GM23338 (cell line): ENCODE results near the gene STRIT1. TPM values are rescaled to one million over a fixed set of nuclear protein-coding genes. Genes with fewer than 3 reads are reported as not detected.

Experiments
- ATAC-seq: fragments of 200-7000 bp; cut with Tn5 transposase; 3 replicates; pipeline ENCODE4 v1.9.1; 2020
- DNase-seq: peaks from one replicate; pipeline ENCODE4 v3.0.0-alpha.2; 2015; ENCODE audit warnings: low spot score
- H2AFZ ChIP-seq: fragments of 200-600 bp; sonication (generic); 2 replicates; pipeline ENCODE4 v1.8.0; 2016; ENCODE audit warnings: antibody characterized with exemption, mild to moderate bottlenecking, moderate library complexity
- H3F3A ChIP-seq: fragments of 200-600 bp; sonication (generic); replicated peaks from 2 replicates; pipeline ENCODE4 v1.8.0; 2017; ENCODE audit warnings: antibody characterized with exemption, mixed run types, low read depth
- H3K27ac ChIP-seq: fragments of 200-600 bp; sonication (generic); 2 replicates; pipeline ENCODE4 v1.6.1; 2016; ENCODE audit warnings: low read depth
- H3K27me3 ChIP-seq: fragments of 200-600 bp; sonication (generic); 2 replicates; pipeline ENCODE4 v1.8.0; 2016; ENCODE audit warnings: mild to moderate bottlenecking, mixed run types, moderate library complexity; ENCODE audit not compliant: insufficient read depth
- H3K36me3 ChIP-seq: fragments of 200-600 bp; sonication (generic); 2 replicates; pipeline ENCODE4 v1.8.0; 2016; ENCODE audit warnings: mild to moderate bottlenecking; ENCODE audit not compliant: insufficient read depth
- H3K4me1 ChIP-seq: fragments of 200-600 bp; sonication (generic); 2 replicates; pipeline ENCODE4 v1.8.0; 2016; ENCODE audit warnings: mild to moderate bottlenecking, moderate library complexity; ENCODE audit not compliant: insufficient read depth
- H3K4me2 ChIP-seq: fragments of 200-600 bp; sonication (generic); 2 replicates; pipeline ENCODE4 v1.7.1; 2017; ENCODE audit warnings: mixed run types
- H3K4me3 ChIP-seq: fragments of 200-600 bp; sonication (generic); 2 replicates; pipeline ENCODE4 v1.6.1; 2016; ENCODE audit warnings: mixed run types
- H3K79me2 ChIP-seq: fragments of 200-600 bp; sonication (generic); replicated peaks from 2 replicates; pipeline ENCODE4 v1.8.0; 2017; ENCODE audit warnings: mild to moderate bottlenecking; ENCODE audit not compliant: insufficient read depth
- H3K9me2 ChIP-seq: fragments of 200-600 bp; sonication (generic); 2 replicates; pipeline ENCODE4 v1.8.0; 2017; ENCODE audit not compliant: insufficient read depth
- H4K20me1 ChIP-seq: fragments of 200-600 bp; sonication (generic); replicated peaks from 2 replicates; pipeline ENCODE4 v1.8.0; 2017; ENCODE audit warnings: mild to moderate bottlenecking; ENCODE audit not compliant: insufficient read depth
- H3K27ac Mint-ChIP-seq: 2 replicates; pipeline ENCODE4 v1.8.0; 2020; ENCODE audit warnings: inconsistent platforms, mild to moderate bottlenecking, moderate library complexity, mixed read lengths
- H3K27me3 Mint-ChIP-seq: 3 replicates; pipeline ENCODE4 v1.8.0; 2022; ENCODE audit warnings: low read depth, mild to moderate bottlenecking, moderate library complexity, mixed read lengths, inconsistent platforms; ENCODE audit not compliant: insufficient read depth, poor library complexity
- H3K36me3 Mint-ChIP-seq: 3 replicates; pipeline ENCODE4 v1.8.0; 2021; ENCODE audit warnings: low read depth, mild to moderate bottlenecking, inconsistent platforms, moderate library complexity, mixed read lengths
- H3K4me1 Mint-ChIP-seq: 3 replicates; pipeline ENCODE4 v1.8.0; 2020; ENCODE audit warnings: mild to moderate bottlenecking, inconsistent platforms, mixed read lengths
- H3K4me3 Mint-ChIP-seq: 3 replicates; pipeline ENCODE4 v1.8.0; 2021; ENCODE audit warnings: moderate library complexity, mild to moderate bottlenecking, inconsistent platforms, mixed read lengths
- H3K9me3 Mint-ChIP-seq: 3 replicates; pipeline ENCODE4 v1.8.0; 2020; ENCODE audit warnings: moderate library complexity, mild to moderate bottlenecking, inconsistent platforms, mixed read lengths
- CREB1 ChIP-seq: fragments of 250-450 bp; sonication (Bioruptor Pico); IDR thresholded peaks from 2 replicates; pipeline ENCODE4 v1.5.0; 2020; ENCODE audit warnings: low read depth, mild to moderate bottlenecking, moderate library complexity
- EZH2 ChIP-seq: fragments of 200-600 bp; sonication (generic); IDR thresholded peaks from one replicate; pipeline ENCODE4 v1.8.0; 2017; ENCODE audit warnings: antibody characterized with exemption, mild to moderate bottlenecking, low read depth; ENCODE audit not compliant: unreplicated experiment
- EZH2phosphoT487 ChIP-seq: fragments of 200-600 bp; sonication (generic); IDR thresholded peaks from one replicate; pipeline ENCODE4 v1.8.1; 2018; ENCODE audit warnings: antibody characterized with exemption; ENCODE audit not compliant: unreplicated experiment
- NANOG ChIP-seq: IDR thresholded peaks from 2 replicates; pipeline ENCODE4 v1.6.1; 2016; ENCODE audit warnings: antibody characterized with exemption, borderline replicate concordance
- STAT1 ChIP-seq: IDR thresholded peaks from one replicate; pipeline ENCODE4 v1.6.1; 2016; ENCODE audit warnings: antibody characterized with exemption; ENCODE audit not compliant: unreplicated experiment
- ZNF114 ChIP-seq: fragments of 250-450 bp; sonication (Bioruptor Pico); IDR thresholded peaks from 2 replicates; pipeline ENCODE4 v1.5.0; 2020; ENCODE audit warnings: mild to moderate bottlenecking, moderate library complexity
- polyA plus RNA-seq: library from polyadenylated mRNA; unstranded; fragments of >200 nt; fragmentation: Nextera tagmentation; extraction: Ambion mirVana; gene quantifications from 2 replicates; pipeline ENCODE4 v1.2.1, GENCODE V29; 2016
- total RNA-seq: library from RNA; depleted of rRNA; stranded (reverse); fragments of >200 nt; shearing (Covaris generic); gene quantifications from 2 replicates; pipeline ENCODE4 v1.2.3, GENCODE V29; 2014
- TF ChIP-seq, protein P1 (sequence below), 2 experiments: fragments of 200-600 bp in 1 of 2; sonication (generic) in 1 of 2; conservative IDR thresholded peaks; 2 replicates each; pipeline versions ENCODE4 v1.5.1 to v1.6.1; 2016 to 2017; ENCODE audit warnings: antibody characterized with exemption in 2 of 2, low read depth in 2 of 2, mild to moderate bottlenecking in 2 of 2, moderate library complexity in 1 of 2
- TF ChIP-seq, protein P2 (sequence below): IDR thresholded peaks from one replicate; pipeline ENCODE4 v1.6.1; 2018; ENCODE audit warnings: antibody characterized with exemption; ENCODE audit not compliant: unreplicated experiment

Gene STRIT1
- total and polyA plus RNA-seq, 2 experiments from 2014 or later: 1.5 to 1.6 TPM

DNA sequence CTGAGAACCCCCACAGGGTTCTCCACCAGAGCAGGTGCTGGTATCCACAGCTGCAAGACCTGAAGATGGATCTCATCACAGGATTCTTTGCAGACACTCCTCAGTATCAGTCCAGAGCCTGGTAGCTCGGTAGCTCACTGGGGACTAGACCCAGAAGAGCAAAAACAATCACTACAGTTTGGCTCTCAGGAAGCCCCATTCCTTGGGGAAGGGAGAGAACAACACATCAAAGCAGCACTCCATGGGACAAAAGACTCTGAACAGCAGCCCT is 22.2 kb downstream of the STRIT1 start:
- Mint-ChIP-seq H3K9me3 (no peaks in the 10 kb centered on the region; the same call in 2 of the 3 replicates), H3K27ac (no peak overlapping the region), H3K36me3 (peaks cover 39% of the 10 kb centered on the region; the same call in 2 of the 3 replicates), H3K4me1 (peaks cover 8% of the 10 kb centered on the region; the same call in 2 of the 3 replicates), H3K4me3 (peak overlapping the region; percentile 5; the same call in 2 of the 3 replicates), H3K27me3 (peaks cover 5% of the 10 kb centered on the region)
- Histone ChIP-seq H3K4me3 (no peak overlapping the region), H3K4me1 (peaks cover 6% of the 10 kb centered on the region; the same call in 1 of the 2 replicates), H3K36me3 (no peaks in the 10 kb centered on the region), H3K79me2 (peaks cover 6% of the 10 kb centered on the region), H3K4me2 (peak overlapping the region; percentile 24; the same call in 1 of the 2 replicates), H3K27me3 (no peaks in the 10 kb centered on the region), H4K20me1 (no peaks in the 10 kb centered on the region), H2AFZ (no peak overlapping the region), H3K9me2 (peaks cover 2% of the 10 kb centered on the region; the same call in 1 of the 2 replicates), H3K27ac (no peak overlapping the region), H3F3A (no peaks in the 10 kb centered on the region)
- no peak for ATAC-seq
- no peak for DNase-seq
- no peak for TF ChIP-seq ZNF114 (CRISPR knock-in tag)

DNA sequence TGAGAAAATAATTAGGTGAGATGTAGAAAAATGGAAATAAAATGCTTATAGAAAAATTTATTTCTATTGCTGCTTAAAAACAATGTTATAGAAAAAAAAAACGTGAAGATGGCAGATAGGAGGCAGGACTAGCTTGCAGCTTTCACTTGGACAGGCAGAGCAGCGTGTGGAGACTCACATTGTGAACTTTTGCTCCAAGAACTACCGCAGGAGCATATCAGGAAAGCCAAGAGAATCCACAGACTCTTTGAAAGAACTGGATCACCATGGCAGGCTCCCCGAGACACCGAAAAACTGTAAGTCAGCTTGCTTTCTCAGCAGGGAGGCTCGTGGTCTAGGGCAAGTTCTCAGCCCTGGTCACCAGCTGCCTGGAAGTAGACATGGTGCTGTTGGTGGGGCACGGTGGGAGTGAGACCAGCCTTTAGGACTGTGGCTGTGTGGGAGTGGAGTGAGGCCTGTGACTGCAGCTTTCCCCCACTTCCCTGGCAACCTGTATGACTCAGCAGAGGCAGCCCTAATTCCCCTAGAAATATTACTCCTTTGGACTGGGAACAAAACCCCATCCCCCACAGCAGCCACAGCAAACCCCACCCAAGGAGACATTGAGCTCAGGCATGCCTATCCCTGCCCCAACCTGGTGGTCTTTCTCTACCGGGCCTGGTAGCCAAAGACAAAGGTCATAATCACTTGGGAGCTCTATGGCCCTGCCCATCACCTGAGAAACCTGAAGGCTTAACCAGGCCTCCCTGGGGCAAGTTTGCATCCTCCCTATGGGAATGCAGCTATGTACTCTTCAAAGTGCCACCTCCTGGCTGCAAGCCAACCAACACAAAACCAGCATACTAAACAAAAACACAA is 22.8 kb downstream of the STRIT1 start:
- H3K27ac ChIP-seq: no peak overlapping the region
- Mint-ChIP-seq H3K36me3 (peaks cover 43% of the 10 kb centered on the region; the same call in 2 of the 3 replicates), H3K27ac (peak overlapping the region; percentile 54; the same call in 1 of the 2 replicates), H3K4me1 (peaks cover 8% of the 10 kb centered on the region; the same call in 2 of the 3 replicates), H3K27me3 (peaks cover 6% of the 10 kb centered on the region), H3K9me3 (no peaks in the 10 kb centered on the region; the same call in 2 of the 3 replicates), H3K4me3 (no peak overlapping the region)
- H3K4me1 ChIP-seq: peaks cover 6% of the 10 kb centered on the region; the same call in 1 of the 2 replicates
- no peaks in the 10 kb centered on the region for H4K20me1 ChIP-seq
- H3K79me2 ChIP-seq: peaks cover 6% of the 10 kb centered on the region
- H3K9me2 ChIP-seq: peaks cover 2% of the 10 kb centered on the region; the same call in 1 of the 2 replicates
- no peaks in the 10 kb centered on the region for H3F3A ChIP-seq
- no peak overlapping the region for H3K4me3 ChIP-seq
- no peak overlapping the region for H2AFZ ChIP-seq
- no peaks in the 10 kb centered on the region for H3K27me3 ChIP-seq
- no peak overlapping the region; the same call in 1 of the 2 replicates for H3K4me2 ChIP-seq
- TF ChIP-seq NANOG (no peak), EZH2 (no peak)
- ATAC-seq (peak; percentile 36; the same call in 1 of the 3 replicates), DNase-seq (no peak)
- no peaks in the 10 kb centered on the region for H3K36me3 ChIP-seq

DNA sequence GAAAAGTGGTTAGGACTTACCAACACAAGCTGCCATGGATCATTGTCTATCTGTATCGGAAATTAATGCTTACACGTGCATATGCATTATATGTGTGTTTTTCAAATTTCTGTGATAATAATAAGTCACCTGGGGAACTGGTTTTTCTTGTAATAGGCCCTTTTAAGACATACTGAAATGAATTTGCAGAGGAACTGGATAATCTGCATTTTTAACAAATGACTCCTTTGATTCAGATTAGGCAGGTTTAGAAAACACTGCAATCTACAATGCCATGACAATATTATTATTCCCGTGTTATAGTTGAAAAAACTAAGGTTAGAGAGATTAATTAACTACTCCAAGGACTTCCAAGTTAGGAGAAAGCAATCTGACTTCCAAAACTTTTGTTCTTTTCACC is 23.4 kb downstream of the STRIT1 start:
- ATAC-seq: no peak

More for the DNA sequence above, 23.4 kb downstream of the STRIT1 start:
- Histone ChIP-seq H3K79me2 (peaks cover 6% of the 10 kb centered on the region), H3K4me1 (peaks cover 6% of the 10 kb centered on the region; the same call in 1 of the 2 replicates), H3F3A (no peaks in the 10 kb centered on the region), H3K4me3 (no peak overlapping the region), H2AFZ (no peak overlapping the region), H3K27me3 (no peaks in the 10 kb centered on the region), H3K36me3 (no peaks in the 10 kb centered on the region), H3K27ac (no peak overlapping the region), H3K9me2 (peaks cover 2% of the 10 kb centered on the region; the same call in 1 of the 2 replicates), H3K4me2 (no peak overlapping the region), H4K20me1 (no peaks in the 10 kb centered on the region)
- Mint-ChIP-seq H3K27me3 (peaks cover 6% of the 10 kb centered on the region), H3K36me3 (peaks cover 43% of the 10 kb centered on the region; the same call in 2 of the 3 replicates), H3K9me3 (no peaks in the 10 kb centered on the region; the same call in 2 of the 3 replicates), H3K27ac (no peak overlapping the region), H3K4me3 (no peak overlapping the region), H3K4me1 (peaks cover 8% of the 10 kb centered on the region; the same call in 2 of the 3 replicates)
- TF ChIP-seq CREB1 (no peak), EZH2 (no peak), STAT1 (no peak), EZH2phosphoT487 (no peak)
- TF ChIP-seq, protein P1, sequence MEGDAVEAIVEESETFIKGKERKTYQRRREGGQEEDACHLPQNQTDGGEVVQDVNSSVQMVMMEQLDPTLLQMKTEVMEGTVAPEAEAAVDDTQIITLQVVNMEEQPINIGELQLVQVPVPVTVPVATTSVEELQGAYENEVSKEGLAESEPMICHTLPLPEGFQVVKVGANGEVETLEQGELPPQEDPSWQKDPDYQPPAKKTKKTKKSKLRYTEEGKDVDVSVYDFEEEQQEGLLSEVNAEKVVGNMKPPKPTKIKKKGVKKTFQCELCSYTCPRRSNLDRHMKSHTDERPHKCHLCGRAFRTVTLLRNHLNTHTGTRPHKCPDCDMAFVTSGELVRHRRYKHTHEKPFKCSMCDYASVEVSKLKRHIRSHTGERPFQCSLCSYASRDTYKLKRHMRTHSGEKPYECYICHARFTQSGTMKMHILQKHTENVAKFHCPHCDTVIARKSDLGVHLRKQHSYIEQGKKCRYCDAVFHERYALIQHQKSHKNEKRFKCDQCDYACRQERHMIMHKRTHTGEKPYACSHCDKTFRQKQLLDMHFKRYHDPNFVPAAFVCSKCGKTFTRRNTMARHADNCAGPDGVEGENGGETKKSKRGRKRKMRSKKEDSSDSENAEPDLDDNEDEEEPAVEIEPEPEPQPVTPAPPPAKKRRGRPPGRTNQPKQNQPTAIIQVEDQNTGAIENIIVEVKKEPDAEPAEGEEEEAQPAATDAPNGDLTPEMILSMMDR (conservative IDR thresholded peaks at IDR 0.05; ENCODE audit: low read depth in 2 of 2): no peak
- TF ChIP-seq, protein P2, sequence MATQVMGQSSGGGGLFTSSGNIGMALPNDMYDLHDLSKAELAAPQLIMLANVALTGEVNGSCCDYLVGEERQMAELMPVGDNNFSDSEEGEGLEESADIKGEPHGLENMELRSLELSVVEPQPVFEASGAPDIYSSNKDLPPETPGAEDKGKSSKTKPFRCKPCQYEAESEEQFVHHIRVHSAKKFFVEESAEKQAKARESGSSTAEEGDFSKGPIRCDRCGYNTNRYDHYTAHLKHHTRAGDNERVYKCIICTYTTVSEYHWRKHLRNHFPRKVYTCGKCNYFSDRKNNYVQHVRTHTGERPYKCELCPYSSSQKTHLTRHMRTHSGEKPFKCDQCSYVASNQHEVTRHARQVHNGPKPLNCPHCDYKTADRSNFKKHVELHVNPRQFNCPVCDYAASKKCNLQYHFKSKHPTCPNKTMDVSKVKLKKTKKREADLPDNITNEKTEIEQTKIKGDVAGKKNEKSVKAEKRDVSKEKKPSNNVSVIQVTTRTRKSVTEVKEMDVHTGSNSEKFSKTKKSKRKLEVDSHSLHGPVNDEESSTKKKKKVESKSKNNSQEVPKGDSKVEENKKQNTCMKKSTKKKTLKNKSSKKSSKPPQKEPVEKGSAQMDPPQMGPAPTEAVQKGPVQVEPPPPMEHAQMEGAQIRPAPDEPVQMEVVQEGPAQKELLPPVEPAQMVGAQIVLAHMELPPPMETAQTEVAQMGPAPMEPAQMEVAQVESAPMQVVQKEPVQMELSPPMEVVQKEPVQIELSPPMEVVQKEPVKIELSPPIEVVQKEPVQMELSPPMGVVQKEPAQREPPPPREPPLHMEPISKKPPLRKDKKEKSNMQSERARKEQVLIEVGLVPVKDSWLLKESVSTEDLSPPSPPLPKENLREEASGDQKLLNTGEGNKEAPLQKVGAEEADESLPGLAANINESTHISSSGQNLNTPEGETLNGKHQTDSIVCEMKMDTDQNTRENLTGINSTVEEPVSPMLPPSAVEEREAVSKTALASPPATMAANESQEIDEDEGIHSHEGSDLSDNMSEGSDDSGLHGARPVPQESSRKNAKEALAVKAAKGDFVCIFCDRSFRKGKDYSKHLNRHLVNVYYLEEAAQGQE: no peak
- DNase-seq: no peak
